GM13976 (cell line): ENCODE results near the gene LYPD4.
"Not testable (repeated sequence)": the region's sequence is repeated elsewhere in the genome, so short reads cannot be mapped to it uniquely, and the experiment has no call there.

ENCODE experiments used
- DNase-seq: peaks from one replicate; pipeline ENCODE4 v3.0.0; 2012; ENCODE audit warnings: low spot score
- CTCF ChIP-seq: IDR thresholded peaks from 2 replicates; pipeline ENCODE4 v1.5.1; 2012; ENCODE audit warnings: borderline replicate concordance, mild to moderate bottlenecking; ENCODE audit not compliant: insufficient read depth; ENCODE audit errors: extremely low read depth, missing control alignments, control extremely low read depth
- in situ Hi-C: fragments of 300-500 bp; cut with MboI; formaldehyde crosslinking; loops from one replicate; pipeline ENCODE4 v1.12.0; 2022; ENCODE audit warnings: low sequenced_read_pairs, mixed read lengths, inconsistent platforms; ENCODE audit not compliant: unreplicated experiment

LYPD4 gene

GRCh38 chr19:41795031-41795461 lies 49.4 kb downstream of the LYPD4 start:
- peak; percentile 73 for TF ChIP-seq CTCF
- DNase-seq = no peak
- in situ Hi-C loops = no loop called here

GRCh38 chr19:41793414-41793727 lies 51.1 kb downstream of the LYPD4 start:
- DNase-seq = no peak
- TF ChIP-seq CTCF = no peak
- in situ Hi-C loops = no loop called here

GRCh38 chr19:41792513-41793413 lies 51.7 kb downstream of the LYPD4 start:
- peak; percentile 62 for DNase-seq
- TF ChIP-seq CTCF = peak; percentile 68
- in situ Hi-C loops = no loop called here

- in situ Hi-C loops, DNase-seq: not testable (repeated sequence)
These were observed 55.4 kb downstream of the LYPD4 start for GRCh38 chr19:41789053-41789452.

GRCh38 chr19:41788518-41788917 lies 56.0 kb downstream of the LYPD4 start:
- in situ Hi-C loops, DNase-seq: not testable (repeated sequence)
